Glutamatergic neuron (in vitro differentiated cells): ENCODE results near the gene SIPA1L3. TPM values are rescaled to one million over a fixed set of nuclear protein-coding genes. Genes with fewer than 3 reads are reported as not detected.

ENCODE experiments used
- DNase-seq: peaks from one replicate; pipeline ENCODE4 v3.0.0; 2022
- H3K27ac Mint-ChIP-seq: one replicate; pipeline ENCODE4 v1.8.0; 2020; ENCODE audit warnings: mild to moderate bottlenecking, mixed read lengths, inconsistent platforms; ENCODE audit not compliant: unreplicated experiment
- H3K27me3 Mint-ChIP-seq: one replicate; pipeline ENCODE4 v1.8.0; 2020; ENCODE audit warnings: mild to moderate bottlenecking, moderate library complexity, mixed read lengths, inconsistent platforms; ENCODE audit not compliant: unreplicated experiment
- H3K36me3 Mint-ChIP-seq: one replicate; pipeline ENCODE4 v1.8.0; 2020; ENCODE audit warnings: mild to moderate bottlenecking, mixed read lengths, inconsistent platforms; ENCODE audit not compliant: unreplicated experiment
- H3K4me1 Mint-ChIP-seq: one replicate; pipeline ENCODE4 v1.8.0; 2020; ENCODE audit warnings: mild to moderate bottlenecking, low read depth, mixed read lengths, inconsistent platforms; ENCODE audit not compliant: unreplicated experiment
- H3K4me3 Mint-ChIP-seq: one replicate; pipeline ENCODE4 v1.8.0; 2020; ENCODE audit warnings: mild to moderate bottlenecking, mixed read lengths, inconsistent platforms; ENCODE audit not compliant: unreplicated experiment
- H3K9me3 Mint-ChIP-seq: one replicate; pipeline ENCODE4 v1.8.0; 2020; ENCODE audit warnings: mild to moderate bottlenecking, moderate library complexity, mixed read lengths, inconsistent platforms; ENCODE audit not compliant: unreplicated experiment
- total RNA-seq: library from RNA; stranded (reverse); fragmentation: NEBNext Ultra II Directional; extraction: Animal tissue kit (Norgen Biotek cat#: 25700); gene quantifications from one replicate; pipeline ENCODE4 v1.2.1, GENCODE V29; 2021; ENCODE audit not compliant: unreplicated experiment
- TF ChIP-seq, protein P1 (sequence below): fragments of 200-600 bp; sonication (generic); IDR thresholded peaks from one replicate; pipeline ENCODE4 v1.5.0; 2021; ENCODE audit not compliant: partially characterized antibody, unreplicated experiment

Gene SIPA1L3
- total RNA-seq, 1 donor from 2014 or later: 97.7 TPM

DNA sequence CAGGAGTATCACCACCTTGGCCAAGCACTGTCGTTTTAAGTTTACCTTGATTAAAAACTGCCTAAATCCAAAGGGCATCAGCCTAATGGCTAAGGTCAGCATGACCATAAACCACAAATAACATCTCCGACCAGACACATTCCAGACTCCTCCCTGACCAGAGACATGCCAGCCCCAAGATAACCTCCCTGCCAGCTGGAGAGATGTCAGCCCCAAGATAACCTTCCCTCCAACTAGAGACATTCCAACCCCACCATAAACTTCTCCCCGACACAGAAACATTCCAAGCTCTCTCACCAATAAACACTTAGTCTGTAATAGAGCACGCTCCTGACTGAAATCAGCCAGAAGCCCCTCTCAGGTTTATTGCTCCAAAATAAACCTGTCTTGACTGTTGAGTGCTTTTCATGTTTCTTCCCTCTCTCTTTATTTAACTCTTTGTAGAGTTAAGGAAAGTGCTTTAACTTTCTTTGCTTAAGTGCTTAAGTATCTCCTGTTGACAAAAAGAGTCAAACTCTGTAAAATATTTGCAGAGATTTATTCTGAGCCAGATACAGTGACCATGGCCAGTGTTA, 37.2 kb upstream of the SIPA1L3 start:
- TF ChIP-seq, protein P1, sequence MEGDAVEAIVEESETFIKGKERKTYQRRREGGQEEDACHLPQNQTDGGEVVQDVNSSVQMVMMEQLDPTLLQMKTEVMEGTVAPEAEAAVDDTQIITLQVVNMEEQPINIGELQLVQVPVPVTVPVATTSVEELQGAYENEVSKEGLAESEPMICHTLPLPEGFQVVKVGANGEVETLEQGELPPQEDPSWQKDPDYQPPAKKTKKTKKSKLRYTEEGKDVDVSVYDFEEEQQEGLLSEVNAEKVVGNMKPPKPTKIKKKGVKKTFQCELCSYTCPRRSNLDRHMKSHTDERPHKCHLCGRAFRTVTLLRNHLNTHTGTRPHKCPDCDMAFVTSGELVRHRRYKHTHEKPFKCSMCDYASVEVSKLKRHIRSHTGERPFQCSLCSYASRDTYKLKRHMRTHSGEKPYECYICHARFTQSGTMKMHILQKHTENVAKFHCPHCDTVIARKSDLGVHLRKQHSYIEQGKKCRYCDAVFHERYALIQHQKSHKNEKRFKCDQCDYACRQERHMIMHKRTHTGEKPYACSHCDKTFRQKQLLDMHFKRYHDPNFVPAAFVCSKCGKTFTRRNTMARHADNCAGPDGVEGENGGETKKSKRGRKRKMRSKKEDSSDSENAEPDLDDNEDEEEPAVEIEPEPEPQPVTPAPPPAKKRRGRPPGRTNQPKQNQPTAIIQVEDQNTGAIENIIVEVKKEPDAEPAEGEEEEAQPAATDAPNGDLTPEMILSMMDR: no peak
- Mint-ChIP-seq H3K27me3 (peaks cover 5% of the 10 kb centered on the region), H3K36me3 (peaks cover 16% of the 10 kb centered on the region), H3K9me3 (peaks cover 6% of the 10 kb centered on the region), H3K4me1 (no peaks in the 10 kb centered on the region), H3K27ac (no peak overlapping the region), H3K4me3 (no peak overlapping the region)
- DNase-seq: no peak

DNA sequence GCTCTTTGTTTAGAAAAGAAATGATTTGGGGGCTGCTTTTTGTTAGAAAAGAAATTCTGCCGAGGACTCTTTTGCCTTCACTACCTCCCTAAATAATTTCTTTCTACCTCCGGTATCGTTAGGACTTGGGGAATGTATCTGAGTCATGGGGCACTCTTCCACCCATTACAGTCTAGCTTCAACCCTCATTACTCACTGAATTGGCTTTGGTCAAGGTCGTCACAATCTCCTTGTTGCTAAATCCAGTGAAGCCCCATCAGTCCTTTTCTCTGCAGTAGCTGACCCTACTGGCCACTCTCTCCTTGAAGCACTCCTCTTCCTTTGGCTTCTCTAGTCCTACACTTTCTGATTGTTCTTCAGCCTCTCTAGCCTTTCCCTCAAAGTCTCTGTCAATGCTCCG, 34.6 kb upstream of the SIPA1L3 start:
- peaks cover 5% of the 10 kb centered on the region for H3K27me3 Mint-ChIP-seq
- no peak overlapping the region for H3K27ac Mint-ChIP-seq
- H3K9me3 Mint-ChIP-seq: peaks cover 6% of the 10 kb centered on the region
- no peaks in the 10 kb centered on the region for H3K4me1 Mint-ChIP-seq
- H3K36me3 Mint-ChIP-seq: peaks cover 16% of the 10 kb centered on the region
- TF ChIP-seq, protein P1: no peak
- H3K4me3 Mint-ChIP-seq: no peak overlapping the region
- no peak for DNase-seq

GRCh38 chr19:37874784-37875183, 32.2 kb upstream of the SIPA1L3 start:
- TF ChIP-seq, protein P1: no peak
- H3K36me3 Mint-ChIP-seq: peaks cover 16% of the 10 kb centered on the region
- H3K27ac Mint-ChIP-seq: no peak overlapping the region
- no peaks in the 10 kb centered on the region for H3K4me1 Mint-ChIP-seq
- peaks cover 9% of the 10 kb centered on the region for H3K9me3 Mint-ChIP-seq
- H3K27me3 Mint-ChIP-seq: peaks cover 5% of the 10 kb centered on the region
- no peak overlapping the region for H3K4me3 Mint-ChIP-seq
- DNase-seq: no peak

DNA sequence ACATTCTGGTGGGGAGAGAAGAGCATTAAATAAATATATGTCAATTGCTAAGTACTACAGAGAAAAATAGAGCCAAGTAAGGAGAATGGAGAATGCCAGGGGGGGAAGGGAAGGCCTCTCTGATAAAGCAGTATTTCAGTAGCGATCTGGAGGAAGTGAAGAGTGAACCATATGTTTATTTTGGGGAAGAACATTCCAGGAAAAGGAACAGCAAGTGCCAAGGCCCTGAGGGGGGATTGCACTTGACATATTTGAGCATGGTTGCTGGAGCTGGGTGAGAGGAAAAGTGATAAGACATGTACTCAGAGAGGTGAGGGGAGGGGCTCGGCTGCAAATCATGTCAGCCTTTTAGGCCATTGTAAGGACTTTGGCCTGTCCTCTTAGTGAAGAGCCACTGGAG, 31.0 kb upstream of the SIPA1L3 start:
- H3K27ac Mint-ChIP-seq: no peak overlapping the region
- peaks cover 7% of the 10 kb centered on the region for H3K9me3 Mint-ChIP-seq
- no peak for DNase-seq
- TF ChIP-seq, protein P1: no peak
- no peak overlapping the region for H3K4me3 Mint-ChIP-seq
- H3K4me1 Mint-ChIP-seq: no peaks in the 10 kb centered on the region
- H3K36me3 Mint-ChIP-seq: peaks cover 10% of the 10 kb centered on the region
- peaks cover 3% of the 10 kb centered on the region for H3K27me3 Mint-ChIP-seq

DNA sequence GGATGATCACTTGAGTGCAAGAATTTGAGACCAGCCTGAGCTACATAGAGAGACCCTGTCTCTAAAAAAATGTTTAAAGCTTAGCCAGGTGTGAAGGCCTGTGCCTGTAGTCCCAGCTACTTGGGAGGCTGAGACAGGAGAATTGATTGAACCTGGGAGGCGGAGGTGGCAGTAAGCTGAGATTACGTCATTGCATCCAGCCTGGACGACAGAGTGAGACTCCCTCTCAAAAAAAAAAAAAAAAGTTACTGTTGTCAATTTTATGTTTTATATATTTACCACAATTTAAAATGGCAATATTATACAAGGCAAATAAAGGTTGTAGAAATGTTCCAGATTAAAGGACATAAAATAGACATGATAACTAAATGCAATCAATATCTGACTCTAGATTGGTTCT, 29.9 kb upstream of the SIPA1L3 start:
- Mint-ChIP-seq H3K27ac (no peak overlapping the region), H3K36me3 (peaks cover 10% of the 10 kb centered on the region)

More for the DNA sequence above, 29.9 kb upstream of the SIPA1L3 start:
- no peak for DNase-seq
- TF ChIP-seq, protein P1: no peak
- Mint-ChIP-seq H3K9me3 (peaks cover 6% of the 10 kb centered on the region), H3K4me3 (no peak overlapping the region), H3K4me1 (no peaks in the 10 kb centered on the region), H3K27me3 (peaks cover 3% of the 10 kb centered on the region)
